ENCODE results near the gene AKAP7.
"Not testable (repeated sequence)": the region's sequence is repeated elsewhere in the genome, so short reads cannot be mapped to it uniquely, and the experiment has no call there.

The AKAP7 gene

DNA sequence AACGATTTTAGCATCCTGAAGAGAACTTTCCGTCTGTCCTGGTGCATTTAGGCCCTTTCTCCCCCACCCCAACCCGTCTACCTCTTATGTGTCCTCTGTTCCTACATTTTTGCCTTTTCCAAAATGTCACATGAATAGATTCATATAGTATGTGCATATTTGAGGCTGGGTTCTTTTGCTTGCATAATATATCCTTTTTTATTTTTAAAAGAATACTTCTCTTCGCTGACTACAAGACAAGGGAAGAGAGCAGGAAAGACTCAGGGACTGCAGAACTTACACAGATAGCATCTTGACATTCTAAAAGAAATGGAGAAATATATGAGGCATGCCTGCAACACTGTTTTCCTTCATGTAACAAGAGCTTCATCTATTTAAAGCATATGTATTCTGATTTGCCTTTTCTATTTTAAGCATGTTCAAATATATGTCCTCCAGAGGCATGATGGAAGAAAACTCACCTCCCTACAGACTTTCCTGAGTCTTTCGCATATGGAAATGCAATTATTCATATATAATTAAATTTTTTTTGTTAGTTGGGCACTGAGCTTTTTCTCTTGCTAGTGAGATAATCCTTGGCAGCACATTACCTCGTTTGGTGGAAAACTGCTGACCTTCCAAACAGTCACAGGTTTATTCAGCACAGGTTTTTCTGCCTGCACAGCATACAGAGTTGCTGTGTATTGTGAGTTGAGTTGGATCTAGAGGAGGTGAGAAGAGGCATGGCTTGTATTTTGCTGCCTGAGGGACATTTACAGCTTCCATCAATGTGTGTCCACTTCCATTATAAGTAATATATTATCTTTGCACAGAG lies 170.0 kb downstream of the AKAP7 start:
- DNase-seq, result no peak

DNA sequence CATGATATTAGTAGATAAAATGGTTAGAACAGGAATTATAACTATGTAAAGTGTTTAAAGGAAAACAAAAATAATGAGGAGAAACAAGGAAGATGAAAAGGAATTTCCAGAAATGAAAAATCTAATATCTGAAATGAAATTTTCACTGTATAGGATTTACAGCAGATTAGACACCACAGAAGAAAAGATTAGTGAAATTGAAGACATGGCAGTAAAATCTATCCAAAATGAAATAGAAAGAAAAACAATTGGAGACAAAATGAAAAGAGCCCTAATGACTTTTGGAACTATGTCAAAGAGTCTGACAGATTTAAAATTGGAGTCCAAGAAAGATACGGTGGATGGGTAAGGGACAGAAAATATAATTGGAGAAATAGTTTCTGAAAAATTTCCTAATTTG lies 174.2 kb downstream of the AKAP7 start:
- DNase-seq, result no peak

DNA sequence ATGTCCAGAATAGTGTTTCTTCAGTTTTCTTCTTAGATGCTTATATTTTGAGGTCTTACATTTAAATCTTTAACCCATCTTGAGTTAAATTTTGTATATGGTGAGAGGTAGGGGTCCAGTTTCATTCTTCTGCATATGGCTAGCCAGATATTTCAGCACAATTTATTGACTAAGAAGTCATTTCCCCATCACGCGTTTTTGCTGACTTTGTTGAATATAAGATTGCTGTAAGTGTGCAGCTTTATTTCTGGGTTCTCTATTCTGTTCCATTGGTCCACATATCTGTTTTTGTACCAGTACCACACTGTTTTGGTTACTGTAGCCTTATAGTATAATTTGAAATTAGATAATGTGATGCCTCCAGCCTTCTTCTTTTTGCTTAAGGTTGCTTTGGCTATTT lies 179.6 kb downstream of the AKAP7 start:
- no peak for DNase-seq

DNA sequence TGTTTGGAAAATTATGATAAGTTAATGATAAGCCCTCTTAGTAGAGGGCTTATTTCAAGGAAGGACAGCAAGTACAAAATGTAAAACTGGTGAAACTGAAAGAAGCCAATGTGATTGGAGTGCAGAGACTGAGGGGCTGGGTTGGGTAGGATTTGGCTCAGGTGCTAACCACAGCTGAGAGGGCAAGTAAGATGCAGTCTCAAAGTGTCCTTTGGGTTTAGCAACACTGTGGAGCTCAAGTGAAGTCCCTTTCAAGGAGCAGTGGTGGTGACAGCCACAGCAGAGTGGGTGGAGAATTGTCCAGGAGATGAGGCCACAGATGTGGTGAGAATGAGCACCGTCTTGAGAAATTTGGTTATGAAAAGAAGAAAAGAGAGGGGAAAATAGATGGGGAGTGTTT lies 181.4 kb downstream of the AKAP7 start:
- DNase-seq, result no peak

DNA sequence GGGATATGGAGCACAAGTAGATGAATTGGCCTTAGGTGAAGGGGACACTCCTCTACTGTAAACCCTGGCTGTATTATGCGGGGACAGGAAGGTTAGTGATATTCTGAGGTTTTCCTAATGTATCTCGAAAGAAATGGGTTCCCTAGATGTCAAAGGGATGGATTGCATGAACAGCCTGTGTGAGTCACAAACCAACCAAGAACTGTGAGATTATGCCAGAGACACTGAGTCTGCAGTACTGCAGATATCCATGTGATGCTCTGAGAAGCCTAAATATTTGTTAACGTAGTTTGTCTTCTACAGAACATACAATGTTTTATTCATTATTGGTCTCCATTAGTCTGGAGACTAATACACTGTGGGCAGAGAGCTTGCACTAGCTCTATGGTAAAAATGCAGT lies 182.2 kb downstream of the AKAP7 start:
- no peak for DNase-seq

DNA sequence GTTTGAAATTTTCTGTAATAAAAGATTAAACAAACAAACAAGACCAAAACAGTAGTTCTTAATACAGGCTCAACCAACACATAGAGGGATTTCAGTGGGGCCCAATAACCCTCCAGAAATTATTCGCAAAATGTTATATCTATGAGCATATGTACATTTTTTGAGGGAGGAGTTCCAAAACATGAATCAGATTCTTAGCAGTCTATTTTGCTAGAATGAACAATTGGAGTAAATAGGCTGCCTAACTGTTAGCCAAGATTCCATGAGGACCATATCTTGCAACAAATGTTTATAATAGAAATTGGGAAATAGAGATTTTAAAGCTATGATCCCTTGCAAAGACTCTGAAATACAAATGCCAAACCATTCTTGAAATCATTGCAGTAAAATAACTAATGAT lies 186.3 kb downstream of the AKAP7 start:
- DNase-seq, result no peak

DNA sequence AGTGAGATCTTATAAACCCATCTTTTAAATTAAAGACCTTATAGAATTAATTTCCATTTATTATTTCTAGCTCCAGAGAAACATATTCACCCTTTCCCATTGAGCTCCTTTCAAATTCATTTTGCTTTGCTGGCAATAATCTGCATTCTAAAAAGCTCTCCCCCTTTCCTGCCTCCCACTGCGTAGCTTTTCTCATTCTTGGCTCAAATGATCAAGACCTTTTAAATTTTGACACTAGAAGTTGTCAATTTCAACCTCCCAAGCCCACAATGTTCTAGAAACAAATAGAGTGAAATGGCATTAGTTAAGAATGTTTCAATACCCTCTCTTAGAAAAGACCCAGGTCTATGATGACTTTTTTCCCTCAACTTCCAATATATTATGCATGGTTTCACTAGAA lies 186.9 kb downstream of the AKAP7 start:
- DNase-seq, result no peak

DNA sequence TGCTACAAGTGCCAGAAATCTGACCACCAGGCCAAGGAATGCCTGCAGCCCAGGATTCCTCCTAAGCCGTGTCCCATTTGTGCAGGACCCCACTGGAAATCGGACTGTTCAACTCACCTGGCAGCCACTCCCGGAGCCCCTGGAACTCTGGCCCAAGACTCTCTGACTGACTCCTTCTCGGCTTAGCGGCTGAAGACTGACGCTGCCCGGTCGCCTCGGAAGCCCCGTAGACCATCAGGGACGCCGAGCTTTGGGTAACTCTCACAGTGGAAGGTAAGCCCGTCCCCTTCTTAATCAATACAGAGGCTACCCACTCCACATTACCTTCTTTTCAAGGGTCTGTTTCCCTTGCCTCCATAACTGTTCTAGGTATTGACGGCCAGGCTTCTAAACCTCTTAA lies 190.4 kb downstream of the AKAP7 start:
- not testable (repeated sequence) for DNase-seq

DNA sequence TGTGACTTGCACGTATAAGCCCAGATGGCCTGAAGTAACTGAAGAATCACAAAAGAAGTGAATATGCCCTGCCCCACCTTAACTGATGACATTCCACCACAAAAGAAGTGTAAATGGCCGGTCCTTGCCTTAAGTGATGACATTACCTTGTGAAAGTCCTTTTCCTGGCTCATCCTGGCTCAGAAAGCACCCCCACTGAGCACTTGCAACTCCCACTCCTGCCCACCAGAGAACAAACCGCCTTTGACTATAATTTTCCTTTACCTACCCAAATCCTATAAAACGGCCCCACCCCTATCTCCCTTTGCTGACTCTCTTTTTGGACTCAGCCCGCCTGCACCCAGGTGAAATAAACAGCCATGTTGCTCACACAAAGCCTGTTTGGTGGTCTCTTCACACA lies 193.5 kb downstream of the AKAP7 start:
- DNase-seq, result not testable (repeated sequence)

DNA sequence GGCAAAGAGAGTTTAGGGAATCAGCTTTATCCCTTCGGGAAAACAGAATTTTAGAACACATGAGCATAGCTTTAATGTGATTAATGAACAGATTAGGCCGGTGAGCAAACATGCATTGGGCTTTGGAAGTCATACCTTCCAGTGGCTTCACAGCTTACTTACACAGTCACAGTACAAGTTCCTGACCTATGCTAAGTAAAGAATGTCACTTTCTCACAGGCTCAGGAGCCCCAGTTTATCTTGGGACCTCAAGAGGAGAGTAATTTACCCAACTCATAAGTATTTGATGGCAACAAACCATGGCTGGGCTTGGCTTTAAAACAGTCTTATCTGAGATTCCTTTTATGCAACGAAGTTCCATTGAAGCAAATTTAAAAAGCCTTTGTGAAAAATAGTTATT lies 195.9 kb downstream of the AKAP7 start:
- DNase-seq, result no peak

DNA sequence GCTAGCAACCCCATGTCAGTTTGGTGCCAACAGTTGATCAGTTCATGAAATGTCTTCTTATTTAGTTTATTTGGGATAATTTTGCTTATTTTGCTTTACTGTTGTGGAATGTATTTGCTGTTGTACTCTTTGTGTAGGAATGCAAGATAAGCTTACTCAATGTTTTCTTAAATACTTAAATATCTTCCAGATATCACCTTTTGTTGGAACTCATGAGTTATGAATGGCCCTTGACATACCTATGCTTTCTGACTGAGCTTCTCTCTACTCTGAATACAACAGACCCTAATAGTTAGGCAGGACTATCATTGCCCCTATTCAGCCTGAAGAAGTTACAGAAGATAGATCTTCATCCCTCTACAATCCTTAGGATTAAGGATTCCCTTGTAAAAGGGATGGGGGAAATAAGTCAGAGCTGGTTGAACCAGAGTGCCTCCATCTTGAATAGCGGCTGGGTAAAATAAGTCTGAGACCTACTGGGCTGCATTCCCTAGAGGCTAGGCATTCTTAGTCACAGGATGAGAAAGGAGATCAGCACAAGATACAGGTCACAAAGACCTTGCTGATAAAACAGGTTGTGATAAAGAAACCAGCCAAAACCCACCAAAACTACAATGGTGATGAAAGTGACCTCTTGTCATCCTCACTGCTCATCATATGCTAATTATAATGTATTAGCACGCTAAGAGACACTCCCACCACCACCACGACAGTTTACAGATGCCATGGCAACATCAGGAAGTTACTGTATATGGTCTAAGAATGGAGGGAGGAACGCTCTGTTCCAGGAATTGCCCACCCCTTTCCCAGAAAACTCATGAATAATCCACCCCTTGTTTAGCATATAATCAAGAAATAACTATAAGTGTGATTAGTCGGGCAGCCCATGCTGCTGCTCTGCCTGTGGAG lies 196.9 kb downstream of the AKAP7 start:
- DNase-seq, result no peak
